ENCODE measurements around the gene PSMG3.

The PSMG3 gene

DNA sequence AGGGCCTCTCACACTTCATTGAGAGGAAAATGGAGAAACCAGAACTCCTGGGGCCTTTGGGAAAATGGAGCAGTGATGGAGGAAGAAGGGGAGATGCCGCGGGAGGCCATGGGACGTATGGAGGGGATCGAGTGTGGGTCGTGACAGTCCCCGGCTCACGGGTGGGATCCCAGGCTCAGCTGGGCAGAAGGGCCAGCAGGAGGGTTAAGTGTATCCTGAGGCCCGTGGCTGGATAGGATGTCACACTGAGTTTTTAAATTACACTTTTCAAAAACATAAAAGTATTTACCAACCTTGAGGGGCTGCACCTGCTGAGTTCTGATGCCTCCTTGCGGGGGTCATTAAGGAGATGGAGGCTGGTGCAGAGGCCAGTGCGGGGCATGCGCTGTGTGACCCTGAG is 28.0 kb upstream of the PSMG3 start:
- CTCF ChIA-PET = interaction anchor here (0.6 kb wide), 1 partner anchor 13 kb away, joined by 3 read pairs; no protein-coding TSS in a partner anchor
- POLR2A ChIA-PET = no interaction called here
- no peak for DNase-seq (ENCODE audit: extremely low spot score)
- TF ChIP-seq FOXA1 (IDR thresholded peaks at IDR 0.05) = no peak
- TF ChIP-seq CTBP1 (IDR thresholded peaks at IDR 0.05; ENCODE audit: borderline replicate concordance) = no peak
- no peak for TF ChIP-seq FOXM1 (IDR thresholded peaks at IDR 0.05; ENCODE audit: borderline replicate concordance)
- no peak for TF ChIP-seq LEF1 (IDR thresholded peaks at IDR 0.05; ENCODE audit: borderline replicate concordance)
- no peak for TF ChIP-seq SP1 (IDR thresholded peaks at IDR 0.05)
- TF ChIP-seq SUZ12 (IDR thresholded peaks at IDR 0.05) = no peak
- no peak for TF ChIP-seq ELF4 (IDR thresholded peaks at IDR 0.05)
- TF ChIP-seq HDGF (IDR thresholded peaks at IDR 0.05; ENCODE audit: borderline replicate concordance) = no peak
- no peak for TF ChIP-seq ZNF384 (IDR thresholded peaks at IDR 0.05)
- no peak for TF ChIP-seq NFRKB (IDR thresholded peaks at IDR 0.05)
- no peak for TF ChIP-seq TARDBP (IDR thresholded peaks at IDR 0.05)
- TF ChIP-seq BHLHE40 (IDR thresholded peaks at IDR 0.05; ENCODE audit: borderline replicate concordance) = no peak
- TF ChIP-seq, protein P1, sequence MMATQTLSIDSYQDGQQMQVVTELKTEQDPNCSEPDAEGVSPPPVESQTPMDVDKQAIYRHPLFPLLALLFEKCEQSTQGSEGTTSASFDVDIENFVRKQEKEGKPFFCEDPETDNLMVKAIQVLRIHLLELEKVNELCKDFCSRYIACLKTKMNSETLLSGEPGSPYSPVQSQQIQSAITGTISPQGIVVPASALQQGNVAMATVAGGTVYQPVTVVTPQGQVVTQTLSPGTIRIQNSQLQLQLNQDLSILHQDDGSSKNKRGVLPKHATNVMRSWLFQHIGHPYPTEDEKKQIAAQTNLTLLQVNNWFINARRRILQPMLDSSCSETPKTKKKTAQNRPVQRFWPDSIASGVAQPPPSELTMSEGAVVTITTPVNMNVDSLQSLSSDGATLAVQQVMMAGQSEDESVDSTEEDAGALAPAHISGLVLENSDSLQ (IDR thresholded peaks at IDR 0.05) = no peak
- no peak for TF ChIP-seq L3MBTL2 (conservative IDR thresholded peaks at IDR 0.05)

GRCh38 chr7:1597066-1597760 is 27.4 kb upstream of the PSMG3 start:
- CTCF ChIA-PET = interaction anchor here (0.6 kb wide), 1 partner anchor 14 kb away, joined by 3 read pairs; no protein-coding TSS in a partner anchor
- POLR2A ChIA-PET = no interaction called here
- TF ChIP-seq, protein P1 (IDR thresholded peaks at IDR 0.05) = no peak
- no peak for TF ChIP-seq TARDBP (IDR thresholded peaks at IDR 0.05)
- DNase-seq (ENCODE audit: extremely low spot score) = no peak

DNA sequence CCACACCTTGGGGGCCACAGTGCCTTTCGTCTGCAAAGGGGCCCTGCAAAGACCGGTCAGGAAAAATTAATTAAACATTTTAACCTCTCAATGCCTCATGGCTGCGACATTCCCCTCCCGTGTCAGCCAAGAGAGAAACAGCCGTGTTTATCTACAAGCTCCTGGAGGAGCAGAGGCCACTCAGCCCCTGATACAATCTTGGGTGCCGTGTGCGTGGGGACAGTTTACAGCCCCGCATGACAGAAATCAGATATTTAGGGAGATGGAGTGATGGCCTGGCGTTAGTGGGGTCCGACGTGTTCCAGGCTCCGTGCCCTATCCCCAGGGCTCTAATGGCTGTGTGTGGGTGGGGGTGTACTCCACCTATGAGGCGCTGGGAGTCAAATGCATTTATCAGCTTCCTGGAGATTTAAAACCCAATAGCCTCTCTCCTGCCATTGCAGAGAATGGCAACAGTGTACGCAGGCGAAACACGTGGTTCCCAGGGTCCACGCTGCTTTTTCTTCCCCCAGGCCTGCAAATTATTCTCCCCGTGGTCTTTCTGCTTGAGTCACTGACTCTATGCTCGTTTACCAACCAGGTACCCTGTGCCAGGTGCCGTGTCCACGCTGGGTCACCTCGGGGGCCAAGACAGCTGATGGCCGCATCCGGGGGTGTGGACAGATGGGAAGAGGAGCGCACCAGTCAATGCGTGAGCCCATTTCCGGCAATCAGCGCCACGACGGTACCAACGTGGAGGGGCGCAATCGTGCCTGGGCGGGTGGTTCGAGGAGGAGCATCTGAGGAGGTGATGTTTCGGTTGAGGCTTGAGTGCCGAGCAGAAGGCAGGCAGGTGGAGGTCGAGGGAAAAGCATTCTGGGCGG is 26.6 kb upstream of the PSMG3 start:
- DNase-seq (ENCODE audit: extremely low spot score) = no peak
- no peak for TF ChIP-seq BHLHE40 (IDR thresholded peaks at IDR 0.05; ENCODE audit: borderline replicate concordance)
- no peak for TF ChIP-seq FOXM1 (IDR thresholded peaks at IDR 0.05; ENCODE audit: borderline replicate concordance)
- no peak for TF ChIP-seq TARDBP (IDR thresholded peaks at IDR 0.05)
- TF ChIP-seq ELF4 (IDR thresholded peaks at IDR 0.05) = no peak
- no peak for TF ChIP-seq CTBP1 (IDR thresholded peaks at IDR 0.05; ENCODE audit: borderline replicate concordance)
- TF ChIP-seq HDGF (IDR thresholded peaks at IDR 0.05; ENCODE audit: borderline replicate concordance) = no peak
- no peak for TF ChIP-seq FOXA1 (IDR thresholded peaks at IDR 0.05)
- TF ChIP-seq FOXK2 (IDR thresholded peaks at IDR 0.05) = no peak
- TF ChIP-seq L3MBTL2 (conservative IDR thresholded peaks at IDR 0.05) = no peak
- TF ChIP-seq ARNT (IDR thresholded peaks at IDR 0.05) = no peak
- TF ChIP-seq, protein P1 (IDR thresholded peaks at IDR 0.05) = no peak
- no peak for TF ChIP-seq NFRKB (IDR thresholded peaks at IDR 0.05)
- TF ChIP-seq ZNF384 (IDR thresholded peaks at IDR 0.05) = no peak
- no peak for TF ChIP-seq SUZ12 (IDR thresholded peaks at IDR 0.05)
- ChIA-PET CTCF (no interaction called here), POLR2A (no interaction called here)

- ChIA-PET POLR2A (no interaction called here), CTCF (no interaction called here)
- DNase-seq (ENCODE audit: extremely low spot score) = no peak
- no peak for TF ChIP-seq CTBP1 (IDR thresholded peaks at IDR 0.05; ENCODE audit: borderline replicate concordance)
- no peak for TF ChIP-seq FOXK2 (IDR thresholded peaks at IDR 0.05)
- no peak for TF ChIP-seq FOXM1 (IDR thresholded peaks at IDR 0.05; ENCODE audit: borderline replicate concordance)
These were observed 25.8 kb upstream of the PSMG3 start for GRCh38 chr7:1595636-1596035.

- ChIA-PET POLR2A (no interaction called here), CTCF (no interaction called here)
- no peak for TF ChIP-seq L3MBTL2 (conservative IDR thresholded peaks at IDR 0.05)
- TF ChIP-seq FOXK2 (IDR thresholded peaks at IDR 0.05) = no peak
- TF ChIP-seq SUZ12 (IDR thresholded peaks at IDR 0.05) = no peak
- TF ChIP-seq FOXA1 (IDR thresholded peaks at IDR 0.05) = no peak
- TF ChIP-seq CTBP1 (IDR thresholded peaks at IDR 0.05; ENCODE audit: borderline replicate concordance) = no peak
- no peak for TF ChIP-seq ELF4 (IDR thresholded peaks at IDR 0.05)
- no peak for TF ChIP-seq TARDBP (IDR thresholded peaks at IDR 0.05)
- TF ChIP-seq, protein P1 (IDR thresholded peaks at IDR 0.05) = no peak
- TF ChIP-seq ARNT (IDR thresholded peaks at IDR 0.05) = no peak
- TF ChIP-seq SP1 (IDR thresholded peaks at IDR 0.05) = no peak
- no peak for TF ChIP-seq NFRKB (IDR thresholded peaks at IDR 0.05)
- no peak for TF ChIP-seq LEF1 (IDR thresholded peaks at IDR 0.05; ENCODE audit: borderline replicate concordance)
- TF ChIP-seq BHLHE40 (IDR thresholded peaks at IDR 0.05; ENCODE audit: borderline replicate concordance) = no peak
- no peak for TF ChIP-seq ZNF384 (IDR thresholded peaks at IDR 0.05)
- no peak for TF ChIP-seq HDGF (IDR thresholded peaks at IDR 0.05; ENCODE audit: borderline replicate concordance)
- no peak for TF ChIP-seq FOXM1 (IDR thresholded peaks at IDR 0.05; ENCODE audit: borderline replicate concordance)
- no peak for DNase-seq (ENCODE audit: extremely low spot score)
These were observed 25.2 kb upstream of the PSMG3 start for GRCh38 chr7:1595027-1595426.

Data from HEK293T (cell line).